HK-2 (cell line): ENCODE data around the gene CPED1.
"Not testable (repeated sequence)": the region's sequence is repeated elsewhere in the genome, so short reads cannot be mapped to it uniquely, and the experiment has no call there.

Experiments used
- DNase-seq: peaks from one replicate; pipeline ENCODE4 v3.0.0-alpha.2; 2018; ENCODE audit not compliant: unreplicated experiment

CPED1 gene

DNA sequence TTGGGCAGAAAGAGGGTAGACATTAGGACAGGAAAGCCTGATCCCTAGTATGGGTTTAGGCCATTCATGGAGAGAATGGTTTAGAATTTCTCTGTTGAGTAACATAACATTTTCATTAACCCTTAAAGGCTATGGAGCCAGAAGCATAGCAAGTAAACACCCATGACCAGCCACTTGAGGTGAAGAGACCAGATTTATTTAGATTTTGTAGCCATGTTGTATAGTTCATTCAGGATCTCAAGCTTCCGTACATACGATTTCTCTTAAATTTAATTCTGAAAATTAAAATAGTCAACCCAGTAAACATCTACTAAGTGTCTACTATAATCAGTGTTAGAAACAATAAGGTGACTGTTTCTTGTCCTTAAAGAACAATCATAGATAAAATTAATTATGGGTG, 51.5 kb downstream of the CPED1 start:
- no peak for DNase-seq

DNA sequence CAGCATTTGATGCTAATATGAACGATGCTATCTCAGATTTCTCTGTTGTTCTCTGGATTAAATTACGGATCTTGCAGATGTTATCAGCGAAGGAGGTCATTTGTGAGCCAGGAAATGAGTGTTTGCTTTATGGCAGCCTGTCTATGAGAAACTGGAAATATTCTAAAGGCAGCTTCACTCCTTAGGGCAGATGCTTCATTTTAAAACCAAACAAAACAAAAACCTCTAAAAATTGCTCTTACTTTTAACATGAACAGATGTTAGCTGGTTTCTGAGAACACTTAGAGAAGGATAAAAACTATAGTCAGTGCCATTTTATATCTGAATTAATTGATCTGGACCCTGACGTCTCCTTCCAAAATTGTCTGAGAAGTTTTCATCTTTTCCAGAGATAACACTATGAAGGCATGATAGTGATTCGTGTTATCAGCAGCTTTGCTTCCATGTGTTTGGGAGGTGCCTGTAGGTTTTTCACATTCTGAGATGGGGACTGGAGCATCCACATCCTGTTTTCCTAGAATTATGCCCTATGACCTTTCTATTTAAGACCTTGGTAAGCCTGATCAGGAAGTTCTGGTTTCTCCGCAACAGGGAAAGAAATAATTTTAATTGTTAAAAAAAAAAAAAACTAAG, 53.1 kb downstream of the CPED1 start:
- no peak for DNase-seq

- DNase-seq, result no peak
These were observed 53.7 kb downstream of the CPED1 start for GRCh38 chr7:121042195-121042594.

- DNase-seq, result no peak
These were observed 54.4 kb downstream of the CPED1 start for GRCh38 chr7:121042899-121043298.

DNA sequence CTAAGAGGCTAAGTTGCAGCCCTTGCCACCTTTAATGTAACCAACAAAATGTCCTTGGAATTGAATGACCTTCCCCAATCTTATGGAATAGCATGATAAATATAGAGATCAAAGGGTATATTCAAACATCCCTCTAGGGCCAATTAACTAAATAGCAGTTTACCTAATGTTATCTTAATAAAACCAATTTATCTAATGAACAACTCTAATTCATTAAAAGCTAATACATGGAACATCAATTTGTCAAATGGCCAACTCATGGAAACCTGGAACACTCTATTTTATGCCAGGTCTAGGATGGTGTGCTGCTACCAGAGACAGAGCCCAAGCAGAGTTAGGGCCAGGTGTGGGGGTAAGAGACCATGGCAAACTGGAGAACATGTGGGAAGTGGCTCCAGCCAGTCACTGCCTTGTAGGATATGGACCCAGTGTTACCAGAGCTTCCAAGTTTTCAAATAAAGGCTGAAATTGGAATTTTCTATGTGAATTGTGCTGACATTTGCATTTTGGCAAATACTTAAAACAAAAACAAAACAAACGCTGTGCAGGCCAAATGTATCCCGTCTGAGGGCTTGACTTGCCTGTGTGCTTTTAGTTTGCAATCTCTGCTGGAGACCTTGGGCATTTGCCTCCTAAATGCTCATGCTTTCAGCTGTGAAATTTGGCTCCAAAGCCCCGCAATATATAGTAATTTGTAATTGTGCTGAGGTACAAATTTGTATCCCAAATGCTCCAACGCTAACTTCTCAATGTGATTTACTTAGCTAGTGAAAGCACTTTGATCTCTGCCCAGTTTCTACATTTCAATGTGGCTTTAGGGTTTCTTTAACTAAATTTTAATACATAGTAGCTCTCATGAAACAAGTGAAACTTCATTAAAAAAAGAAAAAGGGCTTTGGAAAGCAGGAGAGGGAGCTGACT, 55.1 kb downstream of the CPED1 start:
- DNase-seq, result no peak

DNA sequence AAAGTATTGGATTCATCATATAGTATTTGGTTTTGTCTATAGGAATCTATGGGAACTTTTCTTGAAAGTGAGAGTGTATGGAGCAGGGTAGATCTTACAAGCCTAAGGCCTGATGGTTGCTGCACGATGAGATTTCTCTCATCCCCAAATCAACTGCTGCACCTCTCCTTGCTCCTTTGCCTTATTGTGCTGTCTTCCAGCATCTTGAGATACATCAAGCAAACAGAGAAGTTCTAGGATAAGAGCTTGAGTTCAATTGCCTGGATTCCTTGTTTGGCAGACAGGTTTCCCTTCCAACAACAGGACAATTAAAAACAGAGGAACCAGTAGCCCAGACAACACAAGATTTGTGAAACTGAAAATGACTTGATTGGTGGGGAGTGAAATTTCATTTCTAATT, 56.6 kb downstream of the CPED1 start:
- DNase-seq, result no peak

GRCh38 chr7:121046009-121046408, 57.5 kb downstream of the CPED1 start:
- DNase-seq, result no peak

DNA sequence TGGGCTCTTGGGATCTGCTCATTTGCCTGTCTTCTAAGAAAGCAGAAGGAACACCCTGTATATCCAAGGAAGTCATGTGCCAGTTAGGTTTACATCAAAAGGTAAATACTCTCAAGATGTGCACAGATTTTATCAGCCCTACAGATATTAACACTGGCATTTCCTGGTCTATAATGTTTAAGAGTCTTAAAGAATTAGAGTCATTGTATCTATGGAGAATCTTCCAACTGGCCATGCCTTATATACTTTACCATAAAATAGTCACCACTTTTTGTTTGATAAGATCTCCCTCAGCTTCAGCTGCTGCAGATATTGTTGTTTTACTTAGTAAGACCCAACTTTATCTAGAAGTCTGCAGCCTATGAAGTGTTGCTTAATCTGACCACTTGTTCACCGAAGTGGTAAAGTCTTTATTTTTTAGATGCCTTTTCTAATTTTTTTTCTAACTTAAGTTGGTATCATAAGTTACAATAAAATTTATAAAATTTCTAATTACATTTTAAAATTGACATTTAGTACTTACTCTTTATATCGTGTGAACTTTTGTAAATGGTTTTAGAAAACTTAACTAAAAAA, 58.5 kb downstream of the CPED1 start:
- DNase-seq, result no peak

DNA sequence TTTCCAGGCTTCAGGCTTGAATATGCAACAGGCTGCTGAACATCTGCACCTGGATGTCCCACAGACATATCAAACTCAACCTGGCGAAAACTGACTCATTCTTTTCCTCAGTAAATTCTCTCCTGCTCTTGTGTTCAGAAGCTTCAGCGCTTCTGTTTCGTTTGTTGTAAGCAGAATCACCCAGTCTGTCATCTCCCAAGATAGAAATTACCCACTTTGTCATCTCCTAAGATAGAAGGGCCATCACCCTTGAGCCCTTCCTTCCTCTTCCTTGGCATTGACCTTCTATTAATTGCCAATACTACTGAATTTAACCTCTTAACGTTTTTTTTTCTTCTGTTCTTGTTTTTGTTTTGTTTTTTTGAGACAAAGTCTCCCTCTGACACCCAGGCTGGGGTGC, 59.7 kb downstream of the CPED1 start:
- no peak for DNase-seq

DNA sequence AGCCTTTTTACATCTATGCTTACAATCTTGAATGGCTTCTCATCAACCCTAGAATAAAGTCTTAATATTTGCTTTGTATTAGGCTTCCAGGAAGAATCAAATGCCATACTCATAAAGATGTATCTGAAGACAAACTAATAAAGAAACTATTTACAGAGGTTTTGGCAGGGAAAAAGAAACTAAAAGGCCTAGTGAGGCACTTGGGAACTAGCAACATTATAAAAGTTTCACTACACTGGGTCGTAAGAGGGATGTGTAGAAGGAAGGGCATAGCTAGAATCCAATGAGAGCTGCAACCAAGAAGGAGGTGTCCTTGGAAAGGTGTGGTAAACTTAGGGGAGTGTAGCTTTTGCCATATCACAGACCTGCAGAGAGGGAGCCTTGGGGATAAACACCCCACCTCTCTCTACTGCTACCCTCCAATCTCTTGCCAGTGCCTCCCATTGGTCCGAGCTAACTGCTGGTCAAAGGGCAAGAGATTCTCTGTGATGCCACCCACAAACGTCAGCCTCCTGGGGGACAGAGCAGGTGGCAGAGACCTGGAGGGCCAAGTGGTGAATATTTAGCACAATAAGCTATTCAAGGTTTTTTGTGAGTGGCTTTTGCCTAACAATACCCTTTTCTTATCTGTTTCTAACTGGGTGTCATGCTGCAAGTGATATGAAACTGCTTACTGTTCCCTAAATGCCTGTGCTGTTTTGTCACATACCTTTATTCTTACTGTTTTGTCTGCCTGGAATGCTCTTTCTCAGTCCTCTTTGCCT, 60.7 kb downstream of the CPED1 start:
- no peak for DNase-seq

DNA sequence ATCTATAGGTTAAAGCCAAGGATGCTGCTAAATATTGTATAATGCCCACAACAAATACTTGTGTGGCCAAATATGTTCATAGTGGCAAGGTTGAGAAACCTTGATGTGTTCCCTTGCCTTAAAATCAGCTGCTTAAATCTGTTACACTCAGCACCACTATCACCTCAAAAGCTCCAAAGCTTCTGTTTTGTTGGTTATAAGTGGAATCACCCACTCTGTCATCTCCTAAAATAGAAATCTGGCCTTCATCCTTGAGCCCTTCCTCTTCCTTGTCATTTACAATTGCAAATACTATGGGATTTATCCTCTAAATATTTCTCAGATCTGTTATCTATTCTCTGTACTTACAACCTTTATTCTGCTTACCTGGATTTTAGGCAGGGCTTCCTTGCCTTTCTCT, 61.4 kb downstream of the CPED1 start:
- DNase-seq, result no peak

DNA sequence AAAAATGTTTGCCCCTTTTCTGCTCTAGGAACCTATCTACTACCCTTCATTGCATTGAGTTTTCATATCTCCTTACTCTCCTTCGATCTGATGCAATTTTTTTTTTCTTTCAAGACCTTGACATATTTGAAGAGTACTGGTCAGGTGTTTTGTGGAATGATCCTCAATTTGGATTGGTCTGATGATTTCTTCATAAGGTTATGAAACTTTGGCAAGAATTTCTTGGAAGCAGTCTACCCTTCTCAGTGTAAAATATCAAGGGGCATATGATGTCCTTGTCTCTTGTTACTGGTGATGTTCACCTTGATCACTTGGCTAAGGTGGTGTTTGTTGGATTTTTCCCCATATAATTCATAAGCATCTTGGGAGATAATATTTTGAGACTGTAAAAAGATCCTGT, 64.7 kb downstream of the CPED1 start:
- no peak for DNase-seq

DNA sequence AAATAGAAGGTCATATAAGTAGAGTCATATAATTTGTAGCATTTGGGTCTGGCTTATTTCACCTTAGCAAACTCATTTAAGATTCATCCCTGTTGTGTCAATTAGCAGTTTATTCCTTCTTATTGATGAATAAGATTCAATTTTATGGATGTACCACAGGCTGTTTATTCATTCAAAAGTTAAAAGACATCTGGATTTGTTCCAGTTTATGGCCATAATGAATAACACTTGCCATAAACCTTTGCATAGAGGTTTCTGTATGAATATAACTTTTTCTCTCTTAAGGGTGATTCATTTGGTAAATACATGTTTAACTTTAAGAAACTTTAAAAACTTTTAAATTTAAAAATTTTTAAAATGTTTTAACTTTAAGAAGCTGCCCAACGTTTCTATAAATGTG, 66.4 kb downstream of the CPED1 start:
- no peak for DNase-seq

GRCh38 chr7:121057878-121058277, 69.4 kb downstream of the CPED1 start:
- DNase-seq, result no peak

DNA sequence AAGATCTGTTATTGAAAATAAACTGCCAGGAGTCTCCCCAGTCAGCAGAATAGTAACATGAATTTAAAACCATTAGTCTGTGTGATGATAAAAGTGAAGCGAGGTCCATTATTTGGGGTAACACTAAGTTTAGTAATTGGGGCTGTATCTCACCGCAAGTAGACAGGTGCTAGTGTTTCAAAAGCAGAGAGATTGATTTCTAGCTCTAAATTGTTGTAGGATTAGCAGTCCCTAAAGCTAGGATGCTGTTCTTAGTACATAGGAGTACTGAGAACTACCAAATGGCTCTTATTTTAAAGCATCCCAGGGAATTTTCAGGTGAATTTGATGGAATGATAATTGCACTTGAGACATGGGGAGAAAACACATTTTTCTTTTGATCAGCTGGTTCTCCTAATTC, 70.5 kb downstream of the CPED1 start:
- no peak for DNase-seq

DNA sequence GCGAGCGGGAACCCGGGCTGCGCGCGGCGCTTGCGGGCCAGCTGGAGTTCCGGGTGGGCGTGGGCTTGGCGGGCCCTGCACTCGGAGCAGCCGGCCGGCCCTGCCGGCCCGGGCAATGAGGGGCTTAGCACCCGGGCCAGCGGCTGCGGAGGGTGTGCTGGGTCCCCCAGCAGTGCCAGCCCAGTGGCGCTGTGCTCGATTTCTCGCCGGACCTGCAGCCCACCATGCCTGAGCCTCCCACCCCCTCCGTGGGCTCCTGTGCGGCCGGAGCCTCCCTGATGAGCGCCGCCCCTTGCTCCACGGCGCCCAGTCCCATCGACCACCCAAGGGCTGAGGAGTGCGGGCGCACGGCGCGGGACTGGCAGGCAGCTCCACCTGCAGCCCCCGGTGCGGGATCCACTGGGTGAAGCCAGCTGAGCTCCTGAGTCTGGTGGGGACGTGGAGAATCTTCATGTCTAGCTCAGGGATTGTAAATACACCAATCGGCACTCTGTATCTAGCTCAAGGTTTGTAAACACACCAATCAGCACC, 71.5 kb downstream of the CPED1 start:
- not testable (repeated sequence) for DNase-seq

DNA sequence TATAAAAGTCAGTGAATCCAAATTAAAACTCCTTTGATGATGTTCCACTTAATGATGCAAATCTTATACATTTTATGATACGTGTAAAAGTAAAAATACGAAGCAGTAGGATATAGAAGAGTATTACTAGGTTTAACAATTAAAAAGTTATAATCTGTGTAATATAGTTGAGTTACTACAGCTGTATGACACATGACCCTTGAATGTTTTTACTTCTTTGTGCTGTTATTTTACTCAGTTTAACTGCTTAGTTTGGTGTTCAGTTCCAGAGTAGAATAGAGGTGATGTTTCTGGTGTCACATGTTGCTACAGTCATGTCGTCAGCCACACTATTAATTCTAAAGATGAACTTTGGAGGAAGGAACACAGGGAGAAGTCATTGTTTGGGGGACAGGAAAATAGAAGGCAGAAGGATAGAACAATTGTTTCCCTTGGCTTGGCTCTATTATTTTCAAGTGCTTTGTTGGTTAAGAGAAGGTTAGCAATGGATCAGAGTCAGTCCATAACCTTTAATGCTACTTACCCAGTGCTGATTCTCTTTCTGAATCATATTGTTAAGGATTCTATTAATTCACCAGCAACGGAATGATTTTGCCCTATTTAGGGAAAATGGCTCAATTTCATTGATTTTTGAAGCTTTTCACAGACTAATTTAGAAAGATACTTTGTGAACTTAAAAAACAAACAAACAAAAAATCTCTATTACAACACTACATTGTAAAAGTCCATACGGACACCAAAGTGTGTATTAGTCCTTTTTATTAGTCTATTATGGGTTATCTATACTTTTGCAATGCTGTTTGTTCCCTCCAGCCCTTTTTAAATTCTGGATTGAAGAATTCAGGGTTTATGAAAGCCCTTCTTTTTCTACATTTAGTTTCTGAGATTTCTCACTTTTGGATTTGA, 73.4 kb downstream of the CPED1 start:
- DNase-seq, result no peak

DNA sequence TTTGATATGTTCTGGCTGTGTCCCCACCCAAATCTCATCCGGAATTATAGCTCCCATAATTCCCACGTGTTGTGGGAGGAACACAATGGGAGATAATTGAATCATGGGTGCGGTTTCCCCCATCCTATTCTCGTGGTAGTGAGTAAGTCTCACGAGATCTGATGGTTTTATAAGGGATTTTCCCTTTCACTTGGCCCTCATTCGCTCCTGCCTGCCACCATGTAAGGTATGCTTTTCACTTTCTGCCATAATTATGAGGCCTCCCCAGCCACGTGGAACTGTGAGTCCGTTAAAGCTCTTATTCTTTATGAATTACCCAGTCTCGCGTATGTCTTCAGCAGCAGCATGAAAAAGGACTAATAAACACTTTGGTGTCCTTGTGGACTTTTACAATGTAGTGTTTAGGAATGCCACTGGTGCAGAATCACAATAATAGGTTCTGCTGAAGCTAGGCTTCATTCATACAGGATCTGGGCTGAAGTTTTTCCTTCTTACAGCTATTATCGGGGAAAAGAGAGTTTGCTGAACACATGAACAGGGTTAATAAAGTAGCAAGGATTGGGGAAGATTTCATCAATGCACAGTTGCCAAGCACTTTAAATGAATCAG, 74.3 kb downstream of the CPED1 start:
- no peak for DNase-seq

- DNase-seq, result not testable (repeated sequence)
These were observed 79.2 kb downstream of the CPED1 start for GRCh38 chr7:121067717-121068116.

DNA sequence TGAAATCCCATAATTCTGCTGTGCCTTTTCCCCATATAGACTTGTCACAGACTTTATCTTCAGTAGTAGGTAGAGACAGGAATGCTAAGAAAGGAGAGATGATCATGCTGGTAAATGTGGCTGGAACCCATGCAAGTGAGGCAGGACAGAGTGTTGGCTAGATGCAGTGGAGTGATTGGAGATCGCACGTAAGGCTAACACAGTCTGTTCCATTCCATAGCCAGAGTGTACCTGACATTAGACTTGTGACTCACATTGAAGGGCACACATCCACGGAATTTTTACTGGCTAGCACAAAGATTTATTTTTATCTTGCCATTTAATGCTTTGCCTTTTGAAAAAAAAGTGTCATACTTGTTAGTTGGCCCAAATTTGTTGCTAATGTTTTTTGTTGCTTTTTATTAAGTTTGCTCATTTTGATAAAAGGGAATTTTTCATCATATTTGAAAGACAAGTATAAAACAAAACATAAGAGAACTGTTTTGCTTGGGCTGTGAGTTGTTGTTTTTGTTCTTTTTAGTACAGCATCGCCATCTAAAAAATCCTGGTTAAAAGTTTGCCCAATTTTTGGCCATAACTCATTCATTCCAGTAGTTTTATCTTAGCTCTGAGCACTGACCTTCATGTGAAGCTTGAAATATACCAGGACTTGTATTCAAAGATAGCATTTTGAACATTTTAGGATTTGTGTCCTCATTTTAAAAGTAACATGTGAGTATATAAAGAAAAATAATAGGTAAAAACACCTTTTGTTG, 81.0 kb downstream of the CPED1 start:
- DNase-seq, result no peak
